Peyer's patch (tissue), 4 donors: ENCODE measurements around the gene S1PR5. TPM values are rescaled to one million over a fixed set of nuclear protein-coding genes. Genes with fewer than 3 reads are reported as not detected.
"Not testable (repeated sequence)": the region's sequence is repeated elsewhere in the genome, so short reads cannot be mapped to it uniquely, and the experiment has no call there.

Experiments used
- DNase-seq, 3 donors: peaks; one replicate each; pipeline ENCODE4 v3.0.0-alpha.2; 2017 to 2019
- H3K27ac ChIP-seq, 4 donors: fragments of 200-600 bp; sonication (generic); one replicate each; pipeline ENCODE4 v1.5.1; 2016 to 2019
- H3K27me3 ChIP-seq, 2 donors: fragments of 200-600 bp; sonication (generic); one replicate each; pipeline ENCODE4 v1.5.1; 2019
- H3K36me3 ChIP-seq, 3 donors: fragments of 200-600 bp; sonication (generic); one replicate each; pipeline ENCODE4 v1.5.1; 2016 to 2019
- H3K4me1 ChIP-seq, 4 donors: fragments of 200-600 bp; sonication (generic); one replicate each; pipeline ENCODE4 v1.5.1; 2016 to 2019
- H3K4me3 ChIP-seq, 4 donors: fragments of 200-600 bp; sonication (generic); 1 replicate in 3 of 4; 2 replicates in 1 of 4; pipeline ENCODE4 v1.5.1; 2016 to 2019; ENCODE audit warnings: mild to moderate bottlenecking in 1 of 4
- H3K9me3 ChIP-seq, 4 donors: fragments of 200-600 bp; sonication (generic); one replicate each; pipeline ENCODE4 v1.5.1; 2016 to 2019; ENCODE audit warnings: mild to moderate bottlenecking in 1 of 4
- CTCF ChIP-seq, 6 experiments: fragments of 450-650 bp in 4 of 6; fragments of 200-600 bp in 2 of 6; sonication (generic) in 1 of 6; IDR thresholded peaks; one replicate each; pipeline ENCODE4 v1.5.1; 2017 to 2019; ENCODE audit warnings: antibody characterized with exemption in 6 of 6, mild to moderate bottlenecking in 3 of 6, moderate library complexity in 1 of 6
- POLR2A ChIP-seq, 2 donors: fragments of 450-650 bp; IDR thresholded peaks; one replicate each; pipeline ENCODE4 v1.5.1; 2017; ENCODE audit warnings: antibody characterized with exemption in 2 of 2, mild to moderate bottlenecking in 2 of 2, moderate library complexity in 2 of 2
- total RNA-seq, 4 donors: library from RNA; depleted of rRNA; stranded (reverse); fragments of >200 nt; gene quantifications; one replicate each; pipeline ENCODE4 v1.1.0, GENCODE V29; 2016

The S1PR5 gene
- total RNA-seq, 4 donors from 2014 or later, result not detected

- TF ChIP-seq POLR2A (IDR thresholded peaks at IDR 0.05) (no peak), CTCF (IDR thresholded peaks at IDR 0.05) (no peak)
- H3K4me1 ChIP-seq, result peaks cover 0 to 24% (median 9%) of the 10 kb centered on the region in 4 donors
- no peaks in the 10 kb centered on the region for H3K27me3 ChIP-seq
- H3K27ac ChIP-seq, result peak overlapping the region in 3 of 4 donors; percentile 93 to 96 (median 94)
- peak overlapping the region in 3 of 4 donors; percentile 93 to 96 (median 94) for H3K4me3 ChIP-seq
- H3K9me3 ChIP-seq, result no peaks in the 10 kb centered on the region
- peaks cover 0 to 25% (median 0%) of the 10 kb centered on the region in 3 donors for H3K36me3 ChIP-seq
- DNase-seq, result no peak
These were observed 25.8 kb upstream of the S1PR5 start for GRCh38 chr19:10543059-10543419.

GRCh38 chr19:10539016-10539415 lies 21.8 kb upstream of the S1PR5 start:
- not testable (repeated sequence) for H3K4me3 ChIP-seq, H3K27ac ChIP-seq, H3K4me1 ChIP-seq, H3K36me3 ChIP-seq, H3K27me3 ChIP-seq, H3K9me3 ChIP-seq, DNase-seq

- no peak for TF ChIP-seq POLR2A (IDR thresholded peaks at IDR 0.05)
- Histone ChIP-seq H3K36me3 (no peaks in the 10 kb centered on the region), H3K4me3 (no peak overlapping the region), H3K4me1 (peaks cover 0 to 6% (median 1%) of the 10 kb centered on the region in 4 donors), H3K9me3 (no peaks in the 10 kb centered on the region), H3K27me3 (no peaks in the 10 kb centered on the region), H3K27ac (no peak overlapping the region)
- DNase-seq, result no peak
These were observed 21.1 kb upstream of the S1PR5 start for GRCh38 chr19:10538204-10538983.

- DNase-seq, result no peak
- Histone ChIP-seq H3K4me3 (no peak overlapping the region), H3K27ac (no peak overlapping the region), H3K4me1 (no peaks in the 10 kb centered on the region), H3K9me3 (no peaks in the 10 kb centered on the region), H3K27me3 (no peaks in the 10 kb centered on the region), H3K36me3 (no peaks in the 10 kb centered on the region)
- no peak for TF ChIP-seq POLR2A (IDR thresholded peaks at IDR 0.05)
- TF ChIP-seq CTCF (IDR thresholded peaks at IDR 0.05), result no peak
These were observed 20.4 kb upstream of the S1PR5 start for GRCh38 chr19:10537668-10538067.

- no peaks in the 10 kb centered on the region for H3K36me3 ChIP-seq
- no peaks in the 10 kb centered on the region for H3K4me1 ChIP-seq
- H3K4me3 ChIP-seq, result no peak overlapping the region
- TF ChIP-seq CTCF (IDR thresholded peaks at IDR 0.05) (no peak), POLR2A (IDR thresholded peaks at IDR 0.05) (no peak)
- no peaks in the 10 kb centered on the region for H3K9me3 ChIP-seq
- no peak for DNase-seq
- no peak overlapping the region for H3K27ac ChIP-seq
- no peaks in the 10 kb centered on the region for H3K27me3 ChIP-seq
These were observed 18.4 kb upstream of the S1PR5 start for GRCh38 chr19:10535613-10536012.

GRCh38 chr19:10533646-10534386 lies 16.6 kb upstream of the S1PR5 start:
- no peak for DNase-seq
- TF ChIP-seq POLR2A (IDR thresholded peaks at IDR 0.05) (no peak), CTCF (IDR thresholded peaks at IDR 0.05) (no peak)
- H3K9me3 ChIP-seq, result no peaks in the 10 kb centered on the region
- H3K36me3 ChIP-seq, result no peaks in the 10 kb centered on the region
- no peak overlapping the region for H3K4me3 ChIP-seq
- H3K27ac ChIP-seq, result peak overlapping the region in 1 of 4 donors; percentile 42
- H3K4me1 ChIP-seq, result no peaks in the 10 kb centered on the region
- H3K27me3 ChIP-seq, result no peaks in the 10 kb centered on the region
